Uterus (tissue), 2 donors: ENCODE data around the gene TTC34.

Experiments
- CTCF ChIP-seq, 4 experiments: fragments of 200-600 bp in 2 of 4; fragments of 450-650 bp in 2 of 4; sonication (generic) in 2 of 4; IDR thresholded peaks; one replicate each; pipeline ENCODE4 v1.5.1; 2016 to 2019; ENCODE audit warnings: antibody characterized with exemption in 4 of 4, mild to moderate bottlenecking in 2 of 4, moderate library complexity in 1 of 4
- POLR2A ChIP-seq, 2 donors: fragments of 450-650 bp; IDR thresholded peaks; one replicate each; pipeline ENCODE4 v1.6.1; 2016; ENCODE audit warnings: antibody characterized with exemption in 2 of 2, mild to moderate bottlenecking in 1 of 2, moderate library complexity in 1 of 2

GRCh38 chr1:2834146-2834475, 32.6 kb upstream of the TTC34 start:
- TF ChIP-seq CTCF (IDR thresholded peaks at IDR 0.05) (no peak), POLR2A (IDR thresholded peaks at IDR 0.05) (no peak)
